M059J (cell line): Measurements from ENCODE around the gene RPS6KA2. TPM values are rescaled to one million over a fixed set of nuclear protein-coding genes. Genes with fewer than 3 reads are reported as not detected.
"Not testable (repeated sequence)": the region's sequence is repeated elsewhere in the genome, so short reads cannot be mapped to it uniquely, and the experiment has no call there.

ENCODE experiments used
- DNase-seq: peaks from one replicate; pipeline ENCODE4 v3.0.0-alpha.2; 2012; ENCODE audit warnings: low read depth
- total RNA-seq: library from RNA; depleted of rRNA; stranded (reverse); fragments of >200 nt; shearing (Covaris generic); gene quantifications from 2 replicates; pipeline ENCODE4 v1.2.3, GENCODE V29; 2014

The RPS6KA2 gene
- total RNA-seq, 1 experiment from 2014 or later: 1.9 TPM

DNA sequence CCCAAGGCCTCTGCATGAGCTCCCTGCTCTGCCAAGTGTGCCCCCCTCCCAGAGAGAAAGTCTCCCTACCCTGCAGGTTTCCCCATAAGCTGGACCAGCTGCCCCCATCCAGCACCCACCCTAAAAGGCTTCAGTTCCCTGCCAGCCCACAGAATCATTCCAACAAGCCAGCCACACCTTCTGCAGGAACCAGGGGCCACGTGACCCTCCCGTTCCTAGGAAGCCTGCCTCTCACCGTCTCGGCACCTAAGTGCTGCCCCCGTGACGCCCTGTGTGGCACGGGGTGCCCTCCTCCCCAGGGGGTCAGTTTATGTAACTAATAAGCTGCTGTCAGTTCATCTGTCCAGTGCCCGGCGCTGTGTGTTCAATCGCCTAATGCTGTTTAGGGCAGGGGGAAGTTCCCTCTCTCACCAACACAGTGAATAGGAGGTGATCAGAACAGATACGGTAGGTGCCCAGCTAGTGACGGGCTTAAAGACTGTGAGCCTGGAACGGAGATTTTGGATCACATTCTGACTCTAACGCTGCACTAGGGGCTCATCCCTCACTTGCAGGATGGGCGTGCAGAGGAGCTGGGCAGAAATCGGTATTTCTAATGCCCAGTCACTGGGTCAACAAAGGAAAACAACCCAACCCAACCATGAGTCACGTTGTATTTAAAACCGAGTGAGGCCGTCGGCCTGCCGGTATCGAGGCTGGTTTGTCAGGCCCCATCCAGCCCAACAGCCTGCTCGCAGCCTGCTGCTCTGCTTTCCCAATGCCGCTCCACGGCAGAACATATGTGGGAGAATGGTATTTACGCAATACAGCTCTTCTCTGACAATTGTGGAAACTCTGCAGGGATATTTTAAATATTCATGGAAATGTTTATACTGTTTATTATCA is 96.6 kb downstream of the RPS6KA2 start:
- peak; percentile 61 for DNase-seq

DNA sequence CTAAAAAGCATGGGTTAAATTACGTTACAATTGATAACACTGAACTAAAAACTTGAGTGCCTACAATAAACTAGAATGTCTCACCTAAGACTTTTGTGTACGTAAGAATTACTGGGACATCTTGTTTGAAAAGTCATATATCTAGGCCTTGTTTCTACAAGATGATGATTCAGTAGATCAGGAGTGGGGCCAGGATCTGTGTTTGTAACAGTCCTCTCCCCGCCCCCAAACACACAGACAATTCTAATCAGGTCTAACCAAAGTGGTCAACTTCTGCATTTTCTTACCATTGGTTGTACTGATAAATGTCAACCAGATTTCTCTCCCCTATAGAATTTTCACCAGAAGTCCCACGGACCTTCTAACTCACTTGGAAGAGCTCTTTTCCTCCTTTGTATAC is 97.5 kb downstream of the RPS6KA2 start:
- no peak for DNase-seq

DNA sequence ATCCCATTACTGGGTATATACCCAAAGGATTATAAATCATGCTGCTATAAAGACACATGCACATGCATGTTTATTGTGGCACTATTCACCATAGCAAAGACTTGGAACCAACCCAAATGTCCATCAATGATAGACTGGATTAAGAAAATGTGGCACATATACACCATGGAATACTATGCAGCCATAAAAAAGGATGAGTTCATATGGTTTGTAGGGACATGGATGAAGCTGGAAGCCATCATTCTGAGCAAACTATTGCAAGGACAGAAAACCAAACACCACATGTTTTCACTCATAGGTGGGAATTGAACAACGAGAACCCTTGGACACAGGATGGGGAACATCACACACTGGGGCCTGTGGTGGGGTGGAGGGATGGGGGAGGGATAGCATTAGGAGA is 98.0 kb downstream of the RPS6KA2 start:
- not testable (repeated sequence) for DNase-seq

- no peak for DNase-seq
Measured at GRCh38 chr6:166527849-166528248, 99.2 kb downstream of the RPS6KA2 start.

GRCh38 chr6:166526937-166527336 is 100.1 kb downstream of the RPS6KA2 start:
- DNase-seq: no peak

DNA sequence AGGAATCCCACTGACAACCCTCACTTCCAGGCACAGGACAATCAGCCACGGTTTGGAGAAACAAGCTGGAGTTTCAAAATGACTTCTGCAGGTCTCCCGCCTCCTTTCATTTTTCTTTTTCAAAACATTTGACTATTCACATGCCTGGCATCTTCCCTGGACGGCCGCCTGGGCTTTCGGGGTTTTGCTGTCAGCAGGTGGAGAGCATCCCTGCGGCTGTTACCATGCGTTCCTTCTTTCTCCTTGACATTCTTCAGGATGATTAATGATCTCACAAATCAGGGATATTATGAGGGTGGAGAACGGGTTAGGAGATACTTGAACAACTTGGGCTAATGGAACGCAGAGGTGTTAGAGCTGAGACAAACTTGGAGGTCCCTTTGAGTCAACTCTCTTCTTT is 101.5 kb downstream of the RPS6KA2 start:
- peak; percentile 5 for DNase-seq

GRCh38 chr6:166523782-166524559 is 103.1 kb downstream of the RPS6KA2 start:
- no peak for DNase-seq

- peak; percentile 59 for DNase-seq
Measured at GRCh38 chr6:166520905-166521834, 105.9 kb downstream of the RPS6KA2 start.

- DNase-seq: no peak
Measured at GRCh38 chr6:166516251-166516884, 110.7 kb downstream of the RPS6KA2 start.

DNA sequence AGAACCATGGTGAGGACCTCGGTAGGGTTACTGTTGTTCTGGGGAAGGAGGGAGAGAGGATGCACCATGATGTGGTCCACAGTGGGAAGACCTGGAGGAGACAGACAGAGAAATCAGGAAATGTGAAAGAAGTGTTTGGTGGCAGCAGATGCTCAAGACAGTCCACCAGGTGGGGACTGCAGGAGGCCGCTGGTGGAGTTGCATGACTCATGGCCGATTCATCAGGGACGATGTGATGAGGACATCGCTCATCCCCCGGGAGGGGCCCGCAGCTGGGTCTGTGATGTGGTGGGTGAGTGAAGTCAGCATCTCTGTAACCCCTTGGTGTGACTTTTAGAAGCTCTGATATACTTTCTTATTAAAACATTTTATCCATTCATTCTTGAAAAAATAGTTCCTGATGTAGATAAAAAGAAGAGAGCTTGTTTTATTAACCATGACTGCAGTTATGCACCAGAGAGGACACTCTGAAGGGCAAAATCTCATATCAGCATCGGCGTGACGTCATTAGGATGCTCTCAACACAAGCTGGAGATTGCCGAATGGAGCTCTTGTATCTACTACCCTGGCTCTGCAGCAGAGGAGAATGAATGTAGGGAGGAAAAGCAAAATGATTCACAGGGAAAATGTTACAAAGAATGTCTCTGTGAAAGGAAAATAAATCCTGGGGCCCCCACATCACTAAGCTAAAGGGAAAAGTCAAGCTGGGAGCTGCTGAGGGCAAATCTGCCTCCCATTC is 111.8 kb downstream of the RPS6KA2 start:
- DNase-seq: peak; percentile 72

DNA sequence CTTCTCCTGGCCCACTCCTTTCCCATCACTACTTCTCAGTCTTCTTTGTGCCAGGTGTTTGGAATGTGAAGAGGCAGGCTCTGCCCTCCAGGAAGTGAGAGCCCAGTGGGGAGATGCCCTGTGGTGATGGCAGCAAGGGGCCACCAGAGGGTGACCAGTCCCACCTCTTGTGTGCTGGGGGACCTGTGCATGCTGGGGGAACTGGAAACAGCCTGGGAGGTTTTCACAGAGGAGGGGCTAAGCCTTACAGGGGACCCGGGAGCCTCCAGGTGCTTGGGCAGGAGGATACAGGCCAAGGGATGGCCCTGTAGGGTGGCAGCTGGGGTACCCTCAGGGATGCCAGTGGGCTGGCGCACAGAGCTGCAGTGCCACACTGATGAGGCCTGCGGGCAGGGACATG is 112.9 kb downstream of the RPS6KA2 start:
- DNase-seq: no peak

DNA sequence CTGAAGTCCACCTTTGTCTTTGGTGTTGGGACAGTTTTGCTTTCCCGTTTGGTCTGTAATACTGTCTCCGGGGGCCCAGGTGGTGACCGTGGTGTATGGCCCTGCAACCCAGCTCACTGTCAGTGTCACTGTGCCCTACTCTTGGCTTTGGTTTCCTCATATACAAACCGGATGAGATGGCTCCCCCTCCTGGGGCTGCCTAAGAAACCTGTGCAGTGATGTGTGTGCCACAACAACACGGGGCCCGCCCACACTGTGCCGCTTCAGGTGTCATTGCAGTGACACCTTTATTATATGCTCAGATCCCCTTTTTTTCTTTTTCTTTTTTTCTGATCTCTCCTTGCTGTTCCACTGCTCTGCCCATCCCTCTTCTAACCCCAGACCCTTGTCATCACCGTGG is 114.5 kb downstream of the RPS6KA2 start:
- no peak for DNase-seq

- DNase-seq: no peak
Measured at GRCh38 chr6:166511316-166511715, 115.7 kb downstream of the RPS6KA2 start.

GRCh38 chr6:166509193-166509592 is 117.9 kb downstream of the RPS6KA2 start:
- DNase-seq: no peak

DNA sequence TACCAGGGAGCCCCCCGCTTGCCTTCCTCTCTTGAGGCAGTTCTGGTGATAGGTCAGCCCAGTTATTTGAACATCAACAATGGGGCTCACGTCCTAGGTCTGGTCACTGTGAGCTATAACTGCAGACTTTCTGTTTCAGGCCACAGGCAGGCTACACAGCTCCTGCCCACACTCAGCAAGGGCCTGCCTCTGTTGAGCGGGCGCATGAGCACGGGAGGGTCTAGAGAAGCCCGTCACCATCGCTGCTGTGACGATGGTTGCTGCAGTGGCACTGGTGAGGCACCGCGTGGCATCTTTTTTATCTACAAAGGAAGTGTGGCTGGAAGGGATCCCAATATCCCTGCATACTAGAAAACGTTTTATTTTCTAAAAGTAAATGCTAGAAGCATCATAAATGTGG is 118.3 kb downstream of the RPS6KA2 start:
- DNase-seq: no peak

- DNase-seq: no peak
Measured at GRCh38 chr6:166507809-166508564, 119.1 kb downstream of the RPS6KA2 start.

DNA sequence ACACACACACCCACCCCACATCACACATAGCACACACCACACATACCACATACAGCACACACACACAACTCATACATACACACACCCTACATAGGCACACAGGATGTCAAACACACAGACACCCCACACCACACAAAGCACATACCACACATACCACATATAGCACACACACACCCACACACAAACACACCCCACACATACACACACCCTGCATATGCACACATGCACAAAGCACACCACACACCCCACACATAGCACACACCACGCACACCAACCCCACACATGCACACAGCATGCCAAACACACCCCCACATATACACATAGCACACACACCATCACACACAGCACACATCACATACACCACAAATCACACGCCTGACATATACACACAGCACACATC is 119.7 kb downstream of the RPS6KA2 start:
- no peak for DNase-seq

DNA sequence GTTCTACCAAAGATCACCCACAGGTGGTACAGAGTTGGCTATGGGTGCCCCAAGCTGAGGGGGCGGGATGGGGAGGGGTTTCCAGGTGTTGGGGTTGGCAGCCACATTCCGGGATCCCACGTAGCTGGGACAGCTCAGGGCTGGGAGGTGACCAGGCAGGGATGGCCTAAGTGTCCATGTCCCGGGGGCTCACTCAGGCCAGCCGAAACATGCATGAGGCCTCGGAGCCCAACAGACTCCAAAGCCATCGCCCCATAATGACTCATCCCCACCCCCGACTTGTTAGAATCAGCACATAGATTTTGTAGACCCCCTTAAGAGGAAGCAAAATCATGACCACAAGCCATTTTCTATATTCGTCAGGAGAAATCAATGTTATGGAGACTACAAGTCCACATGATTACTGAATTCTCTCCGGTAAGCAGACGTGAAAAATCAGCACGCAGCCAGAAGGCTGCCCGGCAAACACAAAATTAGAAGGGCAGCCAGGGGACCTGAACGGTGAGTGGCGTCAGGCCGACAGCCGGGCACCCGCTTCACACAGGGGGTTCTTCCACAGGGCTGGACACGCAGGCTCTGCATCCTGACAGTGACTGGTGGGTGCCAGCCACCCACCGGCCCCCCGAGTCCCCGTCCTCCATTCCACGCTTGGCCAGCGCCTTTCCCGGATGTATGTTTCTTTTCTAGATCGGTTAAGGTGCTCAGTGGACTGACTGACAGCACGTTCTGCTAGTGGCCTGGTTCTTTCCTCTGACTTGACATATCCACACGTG is 121.7 kb downstream of the RPS6KA2 start:
- DNase-seq: no peak

DNA sequence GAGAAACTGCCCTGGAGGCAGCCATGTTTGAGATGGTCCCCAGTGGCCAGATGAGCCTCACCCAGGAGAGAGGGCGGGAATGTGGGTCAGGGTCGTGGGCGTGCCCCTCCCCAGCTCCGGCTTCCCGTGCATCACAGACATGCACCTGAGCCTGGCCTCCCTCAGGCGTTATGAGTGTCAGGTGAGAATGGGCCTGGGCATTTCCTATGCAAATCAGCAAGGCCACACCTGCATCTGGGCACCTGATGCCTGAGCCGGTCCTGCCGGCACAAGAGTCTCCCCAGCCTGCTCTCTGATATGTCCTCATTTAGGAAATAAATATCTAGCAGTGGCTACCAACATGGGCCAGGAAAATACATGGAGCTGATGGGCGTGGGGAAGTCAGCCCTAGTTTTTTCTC is 123.0 kb downstream of the RPS6KA2 start:
- DNase-seq: no peak
